ENCODE data around the gene C9.

Gene C9

DNA sequence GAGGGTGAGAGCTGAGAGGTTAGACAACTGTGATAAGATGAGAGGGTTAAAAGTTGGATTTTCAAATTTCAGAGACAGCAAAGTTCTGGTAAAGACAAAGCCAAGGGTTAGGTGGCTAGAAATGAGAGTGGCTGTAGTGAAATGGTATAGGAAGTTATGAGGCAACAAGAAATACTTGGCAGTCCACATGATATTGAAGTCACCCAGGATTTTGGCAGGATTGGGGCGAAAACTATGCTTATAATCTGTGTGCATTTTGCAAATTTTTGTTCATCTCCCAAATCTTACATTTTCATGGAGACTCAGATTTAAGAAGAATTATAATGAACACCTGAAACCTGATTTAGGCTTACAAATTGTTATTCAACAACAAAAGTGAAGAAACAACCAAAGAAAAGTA is 35.6 kb downstream of the C9 start (continued):
- no peak for TF ChIP-seq ZNF416 (tag by site-specific recombination; IDR thresholded peaks at IDR 0.05)
- no peak for TF ChIP-seq SP2 (tag by site-specific recombination; IDR thresholded peaks at IDR 0.05)
- TF ChIP-seq GLI2 (tag by site-specific recombination; IDR thresholded peaks at IDR 0.05; ENCODE audit: borderline replicate concordance, low read depth) = no peak
- no peak for TF ChIP-seq ZNF843 (tag by site-specific recombination; IDR thresholded peaks at IDR 0.05)
- TF ChIP-seq ZNF112 (tag by site-specific recombination; IDR thresholded peaks at IDR 0.05) = no peak
- TF ChIP-seq ZNF341 (tag by site-specific recombination; IDR thresholded peaks at IDR 0.05; ENCODE audit: low read depth) = no peak
- TF ChIP-seq HOXA7 (CRISPR knock-in tag; IDR thresholded peaks at IDR 0.05; ENCODE audit: borderline replicate concordance) = no peak
- TF ChIP-seq ZNF433 (tag by site-specific recombination; IDR thresholded peaks at IDR 0.05; ENCODE audit: low read depth) = no peak
- TF ChIP-seq ZNF184 (tag by site-specific recombination; IDR thresholded peaks at IDR 0.05) = no peak

DNA sequence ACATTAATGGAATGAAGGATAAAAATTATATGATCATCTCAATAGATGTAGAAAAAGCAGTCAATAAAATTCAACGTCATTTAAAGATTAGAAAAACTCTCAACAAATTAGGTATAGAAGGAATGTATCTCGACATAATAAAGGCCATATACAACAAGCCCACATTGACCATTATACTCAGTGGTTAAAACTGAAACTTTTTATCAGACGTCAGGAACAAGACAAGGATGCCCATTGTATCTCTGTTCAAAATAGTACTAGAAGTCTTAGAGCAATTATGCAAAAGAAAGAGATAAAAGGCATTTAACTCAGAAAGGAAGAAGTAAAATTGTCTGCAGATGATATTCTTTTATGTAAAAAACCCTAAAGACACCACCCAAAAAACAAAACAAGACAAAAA is 40.8 kb downstream of the C9 start:
- Histone ChIP-seq H3K36me3 (ENCODE audit: control insufficient read depth in 2 of 2, insufficient read depth in 1 of 2, low read length in 2 of 2) (no peaks in the 10 kb centered on the region), H3K4me3 (ENCODE audit: low read depth, low read length) (no peak overlapping the region), H3K27ac (ENCODE audit: extremely low read depth, low read depth, low read length) (no peak overlapping the region), H3K4me1 (ENCODE audit: control insufficient read depth, insufficient read depth, low read length) (no peaks in the 10 kb centered on the region), H3K9me3 (ENCODE audit: control insufficient read depth, insufficient read depth, low read depth, low read length) (no peaks in the 10 kb centered on the region; the same call in 1 of the 2 replicates)
- POLR2A ChIA-PET = no interaction called here
- CTCF ChIA-PET = interaction anchor here (0.6 kb wide), 1 partner anchor 882 kb away, joined by 3 read pairs; no protein-coding TSS in a partner anchor
- no peak for TF ChIP-seq ZNF48 (tag by site-specific recombination; IDR thresholded peaks at IDR 0.05)
- no peak for TF ChIP-seq ZNF133 (tag by site-specific recombination; IDR thresholded peaks at IDR 0.05)
- TF ChIP-seq, protein P1, sequence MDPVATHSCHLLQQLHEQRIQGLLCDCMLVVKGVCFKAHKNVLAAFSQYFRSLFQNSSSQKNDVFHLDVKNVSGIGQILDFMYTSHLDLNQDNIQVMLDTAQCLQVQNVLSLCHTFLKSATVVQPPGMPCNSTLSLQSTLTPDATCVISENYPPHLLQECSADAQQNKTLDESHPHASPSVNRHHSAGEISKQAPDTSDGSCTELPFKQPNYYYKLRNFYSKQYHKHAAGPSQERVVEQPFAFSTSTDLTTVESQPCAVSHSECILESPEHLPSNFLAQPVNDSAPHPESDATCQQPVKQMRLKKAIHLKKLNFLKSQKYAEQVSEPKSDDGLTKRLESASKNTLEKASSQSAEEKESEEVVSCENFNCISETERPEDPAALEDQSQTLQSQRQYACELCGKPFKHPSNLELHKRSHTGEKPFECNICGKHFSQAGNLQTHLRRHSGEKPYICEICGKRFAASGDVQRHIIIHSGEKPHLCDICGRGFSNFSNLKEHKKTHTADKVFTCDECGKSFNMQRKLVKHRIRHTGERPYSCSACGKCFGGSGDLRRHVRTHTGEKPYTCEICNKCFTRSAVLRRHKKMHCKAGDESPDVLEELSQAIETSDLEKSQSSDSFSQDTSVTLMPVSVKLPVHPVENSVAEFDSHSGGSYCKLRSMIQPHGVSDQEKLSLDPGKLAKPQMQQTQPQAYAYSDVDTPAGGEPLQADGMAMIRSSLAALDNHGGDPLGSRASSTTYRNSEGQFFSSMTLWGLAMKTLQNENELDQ (tag by site-specific recombination; IDR thresholded peaks at IDR 0.05; ENCODE audit: low read depth) = no peak
- no peak for TF ChIP-seq PRDM2 (tag by site-specific recombination; IDR thresholded peaks at IDR 0.05; ENCODE audit: borderline replicate concordance)
- no peak for TF ChIP-seq ZNF843 (tag by site-specific recombination; IDR thresholded peaks at IDR 0.05)
- TF ChIP-seq ZNF341 (tag by site-specific recombination; IDR thresholded peaks at IDR 0.05; ENCODE audit: low read depth) = no peak
- TF ChIP-seq ZNF449 (tag by site-specific recombination; IDR thresholded peaks at IDR 0.05) = no peak
- TF ChIP-seq ZNF660 (tag by site-specific recombination; IDR thresholded peaks at IDR 0.05) = no peak
- TF ChIP-seq, protein P2, sequence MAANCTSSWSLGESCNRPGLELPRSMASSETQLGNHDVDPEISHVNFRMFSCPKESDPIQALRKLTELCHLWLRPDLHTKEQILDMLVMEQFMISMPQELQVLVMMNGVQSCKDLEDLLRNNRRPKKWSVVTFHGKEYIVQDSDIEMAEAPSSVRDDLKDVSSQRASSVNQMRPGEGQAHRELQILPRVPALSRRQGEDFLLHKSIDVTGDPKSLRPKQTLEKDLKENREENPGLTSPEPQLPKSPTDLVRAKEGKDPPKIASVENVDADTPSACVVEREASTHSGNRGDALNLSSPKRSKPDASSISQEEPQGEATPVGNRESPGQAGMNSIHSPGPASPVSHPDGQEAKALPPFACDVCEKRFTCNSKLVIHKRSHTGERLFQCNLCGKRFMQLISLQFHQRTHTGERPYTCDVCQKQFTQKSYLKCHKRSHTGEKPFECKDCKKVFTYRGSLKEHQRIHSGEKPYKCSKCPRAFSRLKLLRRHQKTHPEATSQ (tag by site-specific recombination; IDR thresholded peaks at IDR 0.05) = no peak
- TF ChIP-seq, protein P3, sequence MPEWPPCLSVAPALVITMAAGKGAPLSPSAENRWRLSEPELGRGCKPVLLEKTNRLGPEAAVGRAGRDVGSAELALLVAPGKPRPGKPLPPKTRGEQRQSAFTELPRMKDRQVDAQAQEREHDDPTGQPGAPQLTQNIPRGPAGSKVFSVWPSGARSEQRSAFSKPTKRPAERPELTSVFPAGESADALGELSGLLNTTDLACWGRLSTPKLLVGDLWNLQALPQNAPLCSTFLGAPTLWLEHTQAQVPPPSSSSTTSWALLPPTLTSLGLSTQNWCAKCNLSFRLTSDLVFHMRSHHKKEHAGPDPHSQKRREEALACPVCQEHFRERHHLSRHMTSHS (tag by site-specific recombination; IDR thresholded peaks at IDR 0.05) = no peak
- TF ChIP-seq PATZ1 (tag by site-specific recombination; IDR thresholded peaks at IDR 0.05) = no peak
- TF ChIP-seq ZNF146 (tag by site-specific recombination; IDR thresholded peaks at IDR 0.05) = no peak

All from HEK293 (cell line).